K562 (cell line): ENCODE measurements around the gene CAMK2D. TPM values are rescaled to one million over a fixed set of nuclear protein-coding genes. Genes with fewer than 3 reads are reported as not detected.

ENCODE experiments used
- ATAC-seq: fragments of 200-7000 bp; cut with Tn5 transposase; 3 replicates; pipeline ENCODE4 v1.9.1; 2020; ENCODE audit warnings: moderate library complexity
- BruUV-seq: library from RNA; stranded (reverse); fragments of 400-500 nt; replicated peaks from 2 replicates; lab custom pipeline; 2021; lab: Mats Ljungman, UMichigan
- CTCF ChIA-PET: fragments of 300-600 bp; formaldehyde crosslinking; extraction: SDS; loops from one replicate; lab custom pipeline; 2021; ENCODE audit warnings: low intra/inter-chr PET ratio; lab: Yijun Ruan, JAX
- POLR2A ChIA-PET: fragments of 300-600, 350-650 bp; sonication (Branson Sonifier 250); formaldehyde crosslinking; extraction: SDS; loops from one replicate; lab custom pipeline; 2021; ENCODE audit warnings: antibody characterized with exemption, inconsistent platforms; lab: Yijun Ruan, JAX
- DNase-seq, 4 experiments: peaks; one replicate each; pipeline versions ENCODE4 v3.0.0 to v3.0.0-alpha.2; 2011 to 2018; ENCODE audit warnings: low spot score in 3 of 4, mixed read lengths in 3 of 4; ENCODE audit errors: extremely low read depth in 1 of 4
- FAIRE-seq: peaks from 2 replicates; lab custom pipeline; 2011; peaks lifted over from hg19 to GRCh38; lab: Jason Lieb, UNC
- H2AFZ ChIP-seq: 2 replicates; pipeline ENCODE4 v1.6.0; 2011; ENCODE audit warnings: low read depth, low read length, control low read depth, inconsistent platforms
- H3K27ac ChIP-seq: fragments of 200-600 bp; 3 replicates; pipeline ENCODE4 v1.8.0; 2011; ENCODE audit warnings: low read depth, mild to moderate bottlenecking, control low read depth, inconsistent platforms, low read length, moderate library complexity, mixed read lengths; ENCODE audit errors: extremely low read depth
- H3K27me3 ChIP-seq, 2 experiments: fragments of 300-600 bp in 1 of 2; 2 replicates in 1 of 2; 3 replicates in 1 of 2; pipeline versions ENCODE4 v1.6.0 to v1.8.0; 2011; ENCODE audit warnings: inconsistent platforms in 2 of 2, low read length in 2 of 2, mild to moderate bottlenecking in 1 of 2, mixed read lengths in 1 of 2, moderate library complexity in 1 of 2; ENCODE audit not compliant: control insufficient read depth in 2 of 2, insufficient read depth in 2 of 2
- H3K36me3 ChIP-seq: fragments of 300-600 bp; 3 replicates; pipeline ENCODE4 v1.8.0; 2011; ENCODE audit warnings: mild to moderate bottlenecking, low read length, inconsistent platforms; ENCODE audit not compliant: control insufficient read depth, insufficient read depth
- H3K4me1 ChIP-seq, 2 experiments: fragments of 200-600 bp in 1 of 2; replicated peaks in 1 of 2; 2 replicates in 1 of 2; 3 replicates in 1 of 2; pipeline versions ENCODE4 v1.5.1 to v1.8.0; 2011; ENCODE audit warnings: inconsistent platforms in 2 of 2, low read length in 2 of 2, mild to moderate bottlenecking in 1 of 2, mixed read lengths in 1 of 2, moderate library complexity in 1 of 2; ENCODE audit not compliant: control insufficient read depth in 2 of 2, insufficient read depth in 2 of 2
- H3K4me2 ChIP-seq: 2 replicates; pipeline ENCODE4 v1.6.1; 2011; ENCODE audit warnings: low read length, control low read depth, inconsistent platforms, mixed read lengths; ENCODE audit not compliant: insufficient read depth
- H3K4me3 ChIP-seq: fragments of 200-600 bp; sonication (generic), shearing (Covaris generic); 2 replicates; pipeline ENCODE4 v1.5.1; 2016; ENCODE audit warnings: control low read depth, inconsistent platforms
- H3K79me2 ChIP-seq: fragments of 200-600 bp; 3 replicates; pipeline ENCODE4 v1.8.0; 2011; ENCODE audit warnings: low read length, inconsistent platforms; ENCODE audit not compliant: control insufficient read depth, insufficient read depth
- H3K9ac ChIP-seq, 2 experiments: 2 replicates each; pipeline versions ENCODE4 v1.6.0 to v1.6.1; 2011; ENCODE audit warnings: low read depth in 2 of 2, low read length in 2 of 2, control low read depth in 1 of 2, inconsistent platforms in 1 of 2, mild to moderate bottlenecking in 1 of 2, mixed read lengths in 1 of 2; ENCODE audit not compliant: insufficient read depth in 1 of 2
- H3K9me1 ChIP-seq: one replicate; pipeline ENCODE4 v1.6.0; 2011; ENCODE audit warnings: inconsistent platforms, mild to moderate bottlenecking, low read length, moderate library complexity; ENCODE audit not compliant: control insufficient read depth, insufficient read depth
- H3K9me3 ChIP-seq: replicated peaks from 2 replicates; pipeline ENCODE4 v1.5.1; 2011; ENCODE audit warnings: low read depth, low read length, inconsistent platforms; ENCODE audit not compliant: control insufficient read depth, insufficient read depth
- H4K20me1 ChIP-seq: replicated peaks from 2 replicates; pipeline ENCODE4 v1.6.1; 2011; ENCODE audit warnings: low read length, inconsistent platforms, mixed read lengths; ENCODE audit not compliant: control insufficient read depth, insufficient read depth
- SMAD3 ChIP-seq: fragments of 450-650 bp; formaldehyde crosslinking; conservative IDR thresholded peaks from 2 replicates; pipeline ENCODE4 v1.4.0; 2020; ENCODE audit warnings: mild to moderate bottlenecking
- SMARCB1 ChIP-seq: IDR thresholded peaks from 2 replicates; pipeline ENCODE4 v1.6.1; 2011; ENCODE audit warnings: improper control_type of control experiment, low read depth; ENCODE audit not compliant: insufficient read length
- TGIF2 ChIP-seq: sonication (generic); formaldehyde crosslinking; IDR thresholded peaks from 2 replicates; pipeline ENCODE4 v1.8.1; 2022; ENCODE audit warnings: mild to moderate bottlenecking, missing genetic modification reagents, moderate library complexity
- ZZZ3 ChIP-seq: fragments of 450-650 bp; IDR thresholded peaks from 2 replicates; pipeline ENCODE4 v1.6.1; 2016; ENCODE audit warnings: antibody characterized with exemption, mild to moderate bottlenecking, moderate library complexity
- WGBS: fragments of 100-300 bp; shearing (Covaris generic); methylation state at CpG from one replicate; pipeline ENCODE4 v1.1.6; 2016; ENCODE audit warnings: low coverage, mixed read lengths; ENCODE audit not compliant: insufficient coverage; ENCODE audit errors: missing lambda C conversion rate; 5-methylcytosine and 5-hydroxymethylcytosine counted together
- in situ Hi-C: fragments of 300-500 bp; cut with MboI; formaldehyde crosslinking; loops from 4 replicates; pipeline ENCODE4 v1.15.0; 2018; ENCODE audit warnings: inconsistent platforms, mixed read lengths
- intact Hi-C: fragments of 100-400 bp; cut with micrococcal nuclease; formaldehyde crosslinking; loops from 2 replicates; pipeline ENCODE4 v1.14.2; 2022
- polyA plus RNA-seq, 8 experiments: library from polyadenylated mRNA; depleted of rRNA in 4 of 8; stranded (reverse) in 5 of 8; unstranded in 3 of 8; fragments of >200 nt; fragmentation: Nextera tagmentation in 2 of 8; fragmentation: Illumina TruSeq in 1 of 8; extraction: Ambion mirVana in 2 of 8; extraction: Trizol in 1 of 8; gene quantifications; 2 replicates each; pipeline versions ENCODE4 v1.2.1 to v1.2.3, GENCODE V29; 2011 to 2014; ENCODE audit warnings: inconsistent platforms in 1 of 8, missing spikeins in 1 of 8
- total RNA-seq, 7 experiments: library from RNA; depleted of rRNA in 6 of 7; stranded (reverse); fragments of >200 nt in 6 of 7; fragmentation: Illumina TruSeq in 2 of 7; extraction: Trizol in 2 of 7; gene quantifications; 2 replicates each; pipeline versions ENCODE4 v1.2.1 to v1.2.3, GENCODE V29; 2011 to 2021; ENCODE audit warnings: low replicate concordance in 1 of 7
- TF ChIP-seq, protein P1 (sequence below): fragments of 450-650 bp; IDR thresholded peaks from 2 replicates; pipeline ENCODE4 v1.6.1; 2016; ENCODE audit warnings: mild to moderate bottlenecking, moderate library complexity
- TF ChIP-seq, protein P2 (sequence below): fragments of 250-450 bp; sonication (Bioruptor Pico); IDR thresholded peaks from 2 replicates; pipeline ENCODE4 v1.8.0; 2022; ENCODE audit warnings: moderate library complexity, mild to moderate bottlenecking, inconsistent platforms

Gene CAMK2D
- total and polyA plus RNA-seq, 9 of the 15 experiments (the other 6 are each of a cell fraction or from before 2014, with no cell fraction given): 0.01 to 0.33 (median 0.04) TPM; not detected in 2

DNA sequence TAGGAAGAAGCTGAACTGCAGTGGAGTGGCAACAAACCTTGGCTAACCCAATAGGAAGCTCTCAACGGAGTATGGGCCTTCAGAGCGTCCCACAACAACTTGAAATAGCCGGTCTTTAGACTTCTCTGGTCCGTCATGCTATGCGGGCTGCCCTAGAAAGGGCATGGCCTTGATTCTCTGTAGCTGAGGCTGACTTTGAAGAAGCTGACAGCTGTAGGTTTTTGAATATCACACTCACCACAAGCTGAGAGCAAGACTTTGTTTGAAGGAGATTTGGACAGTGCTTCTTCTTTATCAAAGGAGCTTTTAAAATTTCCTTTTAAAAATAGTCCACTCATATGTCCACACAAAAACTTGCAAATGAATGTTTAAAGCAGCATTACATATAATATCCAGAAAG, 322.9 kb downstream of the CAMK2D start:
- Histone ChIP-seq H3K9me3 (no peaks in the 10 kb centered on the region), H3K4me1 (no peaks in the 10 kb centered on the region), H2AFZ (no peak overlapping the region), H3K4me2 (no peak overlapping the region), H3K79me2 (no peaks in the 10 kb centered on the region), H3K27ac (no peak overlapping the region), H3K9me1 (no peaks in the 10 kb centered on the region), H3K4me3 (no peak overlapping the region), H3K9ac (no peak overlapping the region), H4K20me1 (no peaks in the 10 kb centered on the region), H3K27me3 (no peaks in the 10 kb centered on the region), H3K36me3 (no peaks in the 10 kb centered on the region)
- POLR2A ChIA-PET: no interaction called here
- WGBS: 3% methylated on average over 5 of the region's 5 CpGs
- DNase-seq: no peak
- no peak for ATAC-seq
- BruUV-seq: no TSS peak
- no peak for FAIRE-seq
- CTCF ChIA-PET: no interaction called here
- in situ Hi-C loops: no loop called here
- intact Hi-C loops: no loop called here
- TF ChIP-seq TGIF2 (CRISPR knock-in tag) (no peak), SMAD3 (CRISPR knock-in tag) (no peak), ZZZ3 (no peak), SMARCB1 (no peak)
- TF ChIP-seq, protein P1, sequence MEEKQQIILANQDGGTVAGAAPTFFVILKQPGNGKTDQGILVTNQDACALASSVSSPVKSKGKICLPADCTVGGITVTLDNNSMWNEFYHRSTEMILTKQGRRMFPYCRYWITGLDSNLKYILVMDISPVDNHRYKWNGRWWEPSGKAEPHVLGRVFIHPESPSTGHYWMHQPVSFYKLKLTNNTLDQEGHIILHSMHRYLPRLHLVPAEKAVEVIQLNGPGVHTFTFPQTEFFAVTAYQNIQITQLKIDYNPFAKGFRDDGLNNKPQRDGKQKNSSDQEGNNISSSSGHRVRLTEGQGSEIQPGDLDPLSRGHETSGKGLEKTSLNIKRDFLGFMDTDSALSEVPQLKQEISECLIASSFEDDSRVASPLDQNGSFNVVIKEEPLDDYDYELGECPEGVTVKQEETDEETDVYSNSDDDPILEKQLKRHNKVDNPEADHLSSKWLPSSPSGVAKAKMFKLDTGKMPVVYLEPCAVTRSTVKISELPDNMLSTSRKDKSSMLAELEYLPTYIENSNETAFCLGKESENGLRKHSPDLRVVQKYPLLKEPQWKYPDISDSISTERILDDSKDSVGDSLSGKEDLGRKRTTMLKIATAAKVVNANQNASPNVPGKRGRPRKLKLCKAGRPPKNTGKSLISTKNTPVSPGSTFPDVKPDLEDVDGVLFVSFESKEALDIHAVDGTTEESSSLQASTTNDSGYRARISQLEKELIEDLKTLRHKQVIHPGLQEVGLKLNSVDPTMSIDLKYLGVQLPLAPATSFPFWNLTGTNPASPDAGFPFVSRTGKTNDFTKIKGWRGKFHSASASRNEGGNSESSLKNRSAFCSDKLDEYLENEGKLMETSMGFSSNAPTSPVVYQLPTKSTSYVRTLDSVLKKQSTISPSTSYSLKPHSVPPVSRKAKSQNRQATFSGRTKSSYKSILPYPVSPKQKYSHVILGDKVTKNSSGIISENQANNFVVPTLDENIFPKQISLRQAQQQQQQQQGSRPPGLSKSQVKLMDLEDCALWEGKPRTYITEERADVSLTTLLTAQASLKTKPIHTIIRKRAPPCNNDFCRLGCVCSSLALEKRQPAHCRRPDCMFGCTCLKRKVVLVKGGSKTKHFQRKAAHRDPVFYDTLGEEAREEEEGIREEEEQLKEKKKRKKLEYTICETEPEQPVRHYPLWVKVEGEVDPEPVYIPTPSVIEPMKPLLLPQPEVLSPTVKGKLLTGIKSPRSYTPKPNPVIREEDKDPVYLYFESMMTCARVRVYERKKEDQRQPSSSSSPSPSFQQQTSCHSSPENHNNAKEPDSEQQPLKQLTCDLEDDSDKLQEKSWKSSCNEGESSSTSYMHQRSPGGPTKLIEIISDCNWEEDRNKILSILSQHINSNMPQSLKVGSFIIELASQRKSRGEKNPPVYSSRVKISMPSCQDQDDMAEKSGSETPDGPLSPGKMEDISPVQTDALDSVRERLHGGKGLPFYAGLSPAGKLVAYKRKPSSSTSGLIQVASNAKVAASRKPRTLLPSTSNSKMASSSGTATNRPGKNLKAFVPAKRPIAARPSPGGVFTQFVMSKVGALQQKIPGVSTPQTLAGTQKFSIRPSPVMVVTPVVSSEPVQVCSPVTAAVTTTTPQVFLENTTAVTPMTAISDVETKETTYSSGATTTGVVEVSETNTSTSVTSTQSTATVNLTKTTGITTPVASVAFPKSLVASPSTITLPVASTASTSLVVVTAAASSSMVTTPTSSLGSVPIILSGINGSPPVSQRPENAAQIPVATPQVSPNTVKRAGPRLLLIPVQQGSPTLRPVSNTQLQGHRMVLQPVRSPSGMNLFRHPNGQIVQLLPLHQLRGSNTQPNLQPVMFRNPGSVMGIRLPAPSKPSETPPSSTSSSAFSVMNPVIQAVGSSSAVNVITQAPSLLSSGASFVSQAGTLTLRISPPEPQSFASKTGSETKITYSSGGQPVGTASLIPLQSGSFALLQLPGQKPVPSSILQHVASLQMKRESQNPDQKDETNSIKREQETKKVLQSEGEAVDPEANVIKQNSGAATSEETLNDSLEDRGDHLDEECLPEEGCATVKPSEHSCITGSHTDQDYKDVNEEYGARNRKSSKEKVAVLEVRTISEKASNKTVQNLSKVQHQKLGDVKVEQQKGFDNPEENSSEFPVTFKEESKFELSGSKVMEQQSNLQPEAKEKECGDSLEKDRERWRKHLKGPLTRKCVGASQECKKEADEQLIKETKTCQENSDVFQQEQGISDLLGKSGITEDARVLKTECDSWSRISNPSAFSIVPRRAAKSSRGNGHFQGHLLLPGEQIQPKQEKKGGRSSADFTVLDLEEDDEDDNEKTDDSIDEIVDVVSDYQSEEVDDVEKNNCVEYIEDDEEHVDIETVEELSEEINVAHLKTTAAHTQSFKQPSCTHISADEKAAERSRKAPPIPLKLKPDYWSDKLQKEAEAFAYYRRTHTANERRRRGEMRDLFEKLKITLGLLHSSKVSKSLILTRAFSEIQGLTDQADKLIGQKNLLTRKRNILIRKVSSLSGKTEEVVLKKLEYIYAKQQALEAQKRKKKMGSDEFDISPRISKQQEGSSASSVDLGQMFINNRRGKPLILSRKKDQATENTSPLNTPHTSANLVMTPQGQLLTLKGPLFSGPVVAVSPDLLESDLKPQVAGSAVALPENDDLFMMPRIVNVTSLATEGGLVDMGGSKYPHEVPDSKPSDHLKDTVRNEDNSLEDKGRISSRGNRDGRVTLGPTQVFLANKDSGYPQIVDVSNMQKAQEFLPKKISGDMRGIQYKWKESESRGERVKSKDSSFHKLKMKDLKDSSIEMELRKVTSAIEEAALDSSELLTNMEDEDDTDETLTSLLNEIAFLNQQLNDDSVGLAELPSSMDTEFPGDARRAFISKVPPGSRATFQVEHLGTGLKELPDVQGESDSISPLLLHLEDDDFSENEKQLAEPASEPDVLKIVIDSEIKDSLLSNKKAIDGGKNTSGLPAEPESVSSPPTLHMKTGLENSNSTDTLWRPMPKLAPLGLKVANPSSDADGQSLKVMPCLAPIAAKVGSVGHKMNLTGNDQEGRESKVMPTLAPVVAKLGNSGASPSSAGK: no peak
- TF ChIP-seq, protein P2, sequence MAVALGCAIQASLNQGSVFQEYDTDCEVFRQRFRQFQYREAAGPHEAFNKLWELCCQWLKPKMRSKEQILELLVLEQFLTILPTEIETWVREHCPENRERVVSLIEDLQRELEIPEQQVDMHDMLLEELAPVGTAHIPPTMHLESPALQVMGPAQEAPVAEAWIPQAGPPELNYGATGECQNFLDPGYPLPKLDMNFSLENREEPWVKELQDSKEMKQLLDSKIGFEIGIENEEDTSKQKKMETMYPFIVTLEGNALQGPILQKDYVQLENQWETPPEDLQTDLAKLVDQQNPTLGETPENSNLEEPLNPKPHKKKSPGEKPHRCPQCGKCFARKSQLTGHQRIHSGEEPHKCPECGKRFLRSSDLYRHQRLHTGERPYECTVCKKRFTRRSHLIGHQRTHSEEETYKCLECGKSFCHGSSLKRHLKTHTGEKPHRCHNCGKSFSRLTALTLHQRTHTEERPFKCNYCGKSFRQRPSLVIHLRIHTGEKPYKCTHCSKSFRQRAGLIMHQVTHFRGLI (CRISPR knock-in tag): no peak
